Measurements from ENCODE around the gene ATP1A4.
"Not testable (repeated sequence)": the region's sequence is repeated elsewhere in the genome, so short reads cannot be mapped to it uniquely, and the experiment has no call there.

Gene ATP1A4

GRCh38 chr1:160125746-160126145 is 25.7 kb upstream of the ATP1A4 start:
- peaks cover 33% of the 10 kb centered on the region for H3K36me3 ChIP-seq (ENCODE audit: control insufficient read depth, insufficient read depth, low read length)
- H3K4me3 ChIP-seq (ENCODE audit: low read depth, low read length), result no peak overlapping the region
- H3K27me3 ChIP-seq (ENCODE audit: control insufficient read depth, insufficient read depth, low read length), result no peaks in the 10 kb centered on the region
- H3K9ac ChIP-seq (ENCODE audit: low read depth, low read length), result no peak overlapping the region
- H3K9me3 ChIP-seq (ENCODE audit: control insufficient read depth, insufficient read depth, low read length), result no peaks in the 10 kb centered on the region
- no peaks in the 10 kb centered on the region for H3K4me1 ChIP-seq (ENCODE audit: control insufficient read depth, insufficient read depth, low read length)

- H3K4me3 ChIP-seq (ENCODE audit: low read depth, low read length); H3K9me3 ChIP-seq (ENCODE audit: control insufficient read depth, insufficient read depth, low read length); H3K27me3 ChIP-seq (ENCODE audit: control insufficient read depth, insufficient read depth, low read length); H3K4me1 ChIP-seq (ENCODE audit: control insufficient read depth, insufficient read depth, low read length); H3K9ac ChIP-seq (ENCODE audit: low read depth, low read length): not testable (repeated sequence)
- peaks cover 39% of the 10 kb centered on the region for H3K36me3 ChIP-seq (ENCODE audit: control insufficient read depth, insufficient read depth, low read length)
These were observed 25.1 kb upstream of the ATP1A4 start for GRCh38 chr1:160126342-160126741.

- Histone ChIP-seq H3K9ac (ENCODE audit: low read depth, low read length) (no peak overlapping the region), H3K9me3 (ENCODE audit: control insufficient read depth, insufficient read depth, low read length) (no peaks in the 10 kb centered on the region), H3K27me3 (ENCODE audit: control insufficient read depth, insufficient read depth, low read length) (no peaks in the 10 kb centered on the region), H3K36me3 (ENCODE audit: control insufficient read depth, insufficient read depth, low read length) (peaks cover 43% of the 10 kb centered on the region), H3K4me3 (ENCODE audit: low read depth, low read length) (no peak overlapping the region), H3K4me1 (ENCODE audit: control insufficient read depth, insufficient read depth, low read length) (no peaks in the 10 kb centered on the region)
These were observed 24.0 kb upstream of the ATP1A4 start for GRCh38 chr1:160127381-160127780.

- Histone ChIP-seq H3K27me3 (ENCODE audit: control insufficient read depth, insufficient read depth, low read length) (no peaks in the 10 kb centered on the region), H3K9ac (ENCODE audit: low read depth, low read length) (no peak overlapping the region), H3K4me1 (ENCODE audit: control insufficient read depth, insufficient read depth, low read length) (no peaks in the 10 kb centered on the region), H3K9me3 (ENCODE audit: control insufficient read depth, insufficient read depth, low read length) (no peaks in the 10 kb centered on the region), H3K4me3 (ENCODE audit: low read depth, low read length) (no peak overlapping the region), H3K36me3 (ENCODE audit: control insufficient read depth, insufficient read depth, low read length) (peaks cover 43% of the 10 kb centered on the region)
These were observed 23.4 kb upstream of the ATP1A4 start for GRCh38 chr1:160127865-160128523.

- H3K4me3 ChIP-seq (ENCODE audit: low read depth, low read length), result no peak overlapping the region
- H3K9ac ChIP-seq (ENCODE audit: low read depth, low read length), result no peak overlapping the region
- no peaks in the 10 kb centered on the region for H3K27me3 ChIP-seq (ENCODE audit: control insufficient read depth, insufficient read depth, low read length)
- no peaks in the 10 kb centered on the region for H3K4me1 ChIP-seq (ENCODE audit: control insufficient read depth, insufficient read depth, low read length)
- no peaks in the 10 kb centered on the region for H3K9me3 ChIP-seq (ENCODE audit: control insufficient read depth, insufficient read depth, low read length)
- peaks cover 43% of the 10 kb centered on the region for H3K36me3 ChIP-seq (ENCODE audit: control insufficient read depth, insufficient read depth, low read length)
These were observed 22.8 kb upstream of the ATP1A4 start for GRCh38 chr1:160128636-160129035.

- Histone ChIP-seq H3K27me3 (ENCODE audit: control insufficient read depth, insufficient read depth, low read length) (no peaks in the 10 kb centered on the region), H3K4me3 (ENCODE audit: low read depth, low read length) (no peak overlapping the region), H3K9me3 (ENCODE audit: control insufficient read depth, insufficient read depth, low read length) (no peaks in the 10 kb centered on the region), H3K4me1 (ENCODE audit: control insufficient read depth, insufficient read depth, low read length) (no peaks in the 10 kb centered on the region), H3K36me3 (ENCODE audit: control insufficient read depth, insufficient read depth, low read length) (peaks cover 43% of the 10 kb centered on the region), H3K9ac (ENCODE audit: low read depth, low read length) (no peak overlapping the region)
These were observed 22.4 kb upstream of the ATP1A4 start for GRCh38 chr1:160129046-160129445.

- Histone ChIP-seq H3K27me3 (ENCODE audit: control insufficient read depth, insufficient read depth, low read length) (no peaks in the 10 kb centered on the region), H3K4me1 (ENCODE audit: control insufficient read depth, insufficient read depth, low read length) (no peaks in the 10 kb centered on the region), H3K4me3 (ENCODE audit: low read depth, low read length) (no peak overlapping the region), H3K36me3 (ENCODE audit: control insufficient read depth, insufficient read depth, low read length) (peaks cover 38% of the 10 kb centered on the region), H3K9ac (ENCODE audit: low read depth, low read length) (no peak overlapping the region), H3K9me3 (ENCODE audit: control insufficient read depth, insufficient read depth, low read length) (no peaks in the 10 kb centered on the region)
These were observed 21.8 kb upstream of the ATP1A4 start for GRCh38 chr1:160129558-160129957.

GRCh38 chr1:160129966-160130365 is 21.4 kb upstream of the ATP1A4 start:
- no peak overlapping the region for H3K9ac ChIP-seq (ENCODE audit: low read depth, low read length)
- H3K9me3 ChIP-seq (ENCODE audit: control insufficient read depth, insufficient read depth, low read length), result no peaks in the 10 kb centered on the region
- no peak overlapping the region for H3K4me3 ChIP-seq (ENCODE audit: low read depth, low read length)
- H3K4me1 ChIP-seq (ENCODE audit: control insufficient read depth, insufficient read depth, low read length), result no peaks in the 10 kb centered on the region
- peaks cover 38% of the 10 kb centered on the region for H3K36me3 ChIP-seq (ENCODE audit: control insufficient read depth, insufficient read depth, low read length)
- H3K27me3 ChIP-seq (ENCODE audit: control insufficient read depth, insufficient read depth, low read length), result no peaks in the 10 kb centered on the region

- H3K9ac ChIP-seq (ENCODE audit: low read depth, low read length), result no peak overlapping the region
- no peak overlapping the region for H3K4me3 ChIP-seq (ENCODE audit: low read depth, low read length)
- no peaks in the 10 kb centered on the region for H3K9me3 ChIP-seq (ENCODE audit: control insufficient read depth, insufficient read depth, low read length)
- no peaks in the 10 kb centered on the region for H3K27me3 ChIP-seq (ENCODE audit: control insufficient read depth, insufficient read depth, low read length)
- peaks cover 39% of the 10 kb centered on the region for H3K36me3 ChIP-seq (ENCODE audit: control insufficient read depth, insufficient read depth, low read length)
- no peaks in the 10 kb centered on the region for H3K4me1 ChIP-seq (ENCODE audit: control insufficient read depth, insufficient read depth, low read length)
These were observed 20.9 kb upstream of the ATP1A4 start for GRCh38 chr1:160130486-160130885.

GRCh38 chr1:160130939-160131338 is 20.5 kb upstream of the ATP1A4 start:
- Histone ChIP-seq H3K9me3 (ENCODE audit: control insufficient read depth, insufficient read depth, low read length) (no peaks in the 10 kb centered on the region), H3K4me3 (ENCODE audit: low read depth, low read length) (no peak overlapping the region), H3K36me3 (ENCODE audit: control insufficient read depth, insufficient read depth, low read length) (peaks cover 39% of the 10 kb centered on the region), H3K27me3 (ENCODE audit: control insufficient read depth, insufficient read depth, low read length) (no peaks in the 10 kb centered on the region), H3K9ac (ENCODE audit: low read depth, low read length) (no peak overlapping the region), H3K4me1 (ENCODE audit: control insufficient read depth, insufficient read depth, low read length) (no peaks in the 10 kb centered on the region)

- H3K4me1 ChIP-seq (ENCODE audit: control insufficient read depth, insufficient read depth, low read length), result no peaks in the 10 kb centered on the region
- no peak overlapping the region for H3K4me3 ChIP-seq (ENCODE audit: low read depth, low read length)
- no peaks in the 10 kb centered on the region for H3K9me3 ChIP-seq (ENCODE audit: control insufficient read depth, insufficient read depth, low read length)
- H3K9ac ChIP-seq (ENCODE audit: low read depth, low read length), result no peak overlapping the region
- H3K36me3 ChIP-seq (ENCODE audit: control insufficient read depth, insufficient read depth, low read length), result peaks cover 39% of the 10 kb centered on the region
- H3K27me3 ChIP-seq (ENCODE audit: control insufficient read depth, insufficient read depth, low read length), result no peaks in the 10 kb centered on the region
These were observed 19.4 kb upstream of the ATP1A4 start for GRCh38 chr1:160131803-160132565.
